NCI-H2196 (cell line): ENCODE results near the gene RASGRF2.

Experiments used
- DNase-seq: peaks from one replicate; lab custom pipeline; 2025; ENCODE audit not compliant: unreplicated experiment; lab: John Stamatoyannopoulos, UW

The RASGRF2 gene

GRCh38 chr5:81166430-81166829 is 206.3 kb downstream of the RASGRF2 start:
- DNase-seq: no peak

GRCh38 chr5:81167078-81167477 is 206.9 kb downstream of the RASGRF2 start:
- no peak for DNase-seq

- DNase-seq: no peak
Measured at GRCh38 chr5:81167544-81167943, 207.4 kb downstream of the RASGRF2 start.

- no peak for DNase-seq
Measured at GRCh38 chr5:81169924-81170323, 209.8 kb downstream of the RASGRF2 start.

- no peak for DNase-seq
Measured at GRCh38 chr5:81171769-81172168, 211.6 kb downstream of the RASGRF2 start.

GRCh38 chr5:81172710-81173109 is 212.5 kb downstream of the RASGRF2 start:
- no peak for DNase-seq

GRCh38 chr5:81177061-81177460 is 216.9 kb downstream of the RASGRF2 start:
- no peak for DNase-seq

GRCh38 chr5:81179959-81180358 is 219.8 kb downstream of the RASGRF2 start:
- no peak for DNase-seq

- DNase-seq: no peak
Measured at GRCh38 chr5:81180780-81181460, 220.8 kb downstream of the RASGRF2 start.

GRCh38 chr5:81181576-81182316 is 221.6 kb downstream of the RASGRF2 start:
- no peak for DNase-seq

- DNase-seq: no peak
Measured at GRCh38 chr5:81182396-81183390, 222.5 kb downstream of the RASGRF2 start.

- no peak for DNase-seq
Measured at GRCh38 chr5:81183811-81184748, 223.9 kb downstream of the RASGRF2 start.

- DNase-seq: no peak
Measured at GRCh38 chr5:81184749-81185110, 224.6 kb downstream of the RASGRF2 start.

- no peak for DNase-seq
Measured at GRCh38 chr5:81187885-81188284, 227.7 kb downstream of the RASGRF2 start.

- no peak for DNase-seq
Measured at GRCh38 chr5:81188962-81189361, 228.8 kb downstream of the RASGRF2 start.

GRCh38 chr5:81189875-81190498 is 229.8 kb downstream of the RASGRF2 start:
- DNase-seq: no peak

GRCh38 chr5:81191726-81192372 is 231.7 kb downstream of the RASGRF2 start:
- no peak for DNase-seq

- no peak for DNase-seq
Measured at GRCh38 chr5:81192373-81192750, 232.2 kb downstream of the RASGRF2 start.

GRCh38 chr5:81194633-81195334 is 234.6 kb downstream of the RASGRF2 start:
- DNase-seq: peak; percentile 56
